Esophagus squamous epithelium (tissue), 5 donors: ENCODE measurements around the gene APOBEC3H. TPM values are rescaled to one million over a fixed set of nuclear protein-coding genes. Genes with fewer than 3 reads are reported as not detected.
"Not testable (repeated sequence)": the region's sequence is repeated elsewhere in the genome, so short reads cannot be mapped to it uniquely, and the experiment has no call there.

ENCODE experiments used
- DNase-seq: peaks from one replicate; lab custom pipeline; 2025; lab: John Stamatoyannopoulos, UW
- H3K27ac ChIP-seq, 4 donors: fragments of 200-600 bp; sonication (generic); one replicate each; pipeline ENCODE4 v1.5.1; 2016 to 2019; ENCODE audit warnings: mild to moderate bottlenecking in 1 of 4
- H3K27me3 ChIP-seq, 4 donors: fragments of 200-600 bp; sonication (generic); 1 replicate in 3 of 4; 2 replicates in 1 of 4; pipeline versions ENCODE4 v1.5.1 to v1.6.0; 2017 to 2021; ENCODE audit warnings: antibody characterized with exemption in 1 of 4
- H3K36me3 ChIP-seq, 3 donors: fragments of 200-600 bp; sonication (generic); one replicate each; pipeline ENCODE4 v1.5.1; 2016 to 2019
- H3K4me1 ChIP-seq, 3 donors: fragments of 200-600 bp; sonication (generic); one replicate each; pipeline ENCODE4 v1.5.1; 2017 to 2019
- H3K4me3 ChIP-seq, 4 donors: fragments of 200-600 bp; sonication (generic); 1 replicate in 3 of 4; 2 replicates in 1 of 4; pipeline ENCODE4 v1.5.1; 2016 to 2019; ENCODE audit warnings: mild to moderate bottlenecking in 2 of 4, moderate library complexity in 1 of 4
- H3K9me3 ChIP-seq, 3 donors: fragments of 200-600 bp; sonication (generic); one replicate each; pipeline ENCODE4 v1.5.1; 2016 to 2019
- CTCF ChIP-seq, 6 experiments: fragments of 450-650 bp in 4 of 6; fragments of 200-600 bp in 2 of 6; sonication (generic) in 2 of 6; IDR thresholded peaks; one replicate each; pipeline ENCODE4 v1.5.1; 2016 to 2019; ENCODE audit warnings: antibody characterized with exemption in 6 of 6, mild to moderate bottlenecking in 4 of 6, moderate library complexity in 4 of 6
- POLR2A ChIP-seq, 4 donors: fragments of 450-650 bp; IDR thresholded peaks; one replicate each; pipeline ENCODE4 v1.6.1; 2017; ENCODE audit warnings: antibody characterized with exemption in 4 of 4, mild to moderate bottlenecking in 4 of 4, moderate library complexity in 3 of 4
- WGBS, 2 donors: methylation state at CpG; one replicate each; pipeline ENCODE4 v1.1.5; 2018; 5-methylcytosine and 5-hydroxymethylcytosine counted together
- intact Hi-C: fragments of 100-400 bp; cut with DNase I; formaldehyde crosslinking; loops from one replicate; pipeline ENCODE4 v1.15.0; 2022
- total RNA-seq, 4 donors: library from RNA; depleted of rRNA; stranded (reverse); fragments of >200 nt; gene quantifications; one replicate each; pipeline ENCODE4 v1.1.0, GENCODE V29; 2016
- donor health status: DM: yes; HTN: yes; CAD: no.

Gene APOBEC3H
- total RNA-seq, 4 donors from 2014 or later = 0.92 to 0.95 TPM; not detected in 2

DNA sequence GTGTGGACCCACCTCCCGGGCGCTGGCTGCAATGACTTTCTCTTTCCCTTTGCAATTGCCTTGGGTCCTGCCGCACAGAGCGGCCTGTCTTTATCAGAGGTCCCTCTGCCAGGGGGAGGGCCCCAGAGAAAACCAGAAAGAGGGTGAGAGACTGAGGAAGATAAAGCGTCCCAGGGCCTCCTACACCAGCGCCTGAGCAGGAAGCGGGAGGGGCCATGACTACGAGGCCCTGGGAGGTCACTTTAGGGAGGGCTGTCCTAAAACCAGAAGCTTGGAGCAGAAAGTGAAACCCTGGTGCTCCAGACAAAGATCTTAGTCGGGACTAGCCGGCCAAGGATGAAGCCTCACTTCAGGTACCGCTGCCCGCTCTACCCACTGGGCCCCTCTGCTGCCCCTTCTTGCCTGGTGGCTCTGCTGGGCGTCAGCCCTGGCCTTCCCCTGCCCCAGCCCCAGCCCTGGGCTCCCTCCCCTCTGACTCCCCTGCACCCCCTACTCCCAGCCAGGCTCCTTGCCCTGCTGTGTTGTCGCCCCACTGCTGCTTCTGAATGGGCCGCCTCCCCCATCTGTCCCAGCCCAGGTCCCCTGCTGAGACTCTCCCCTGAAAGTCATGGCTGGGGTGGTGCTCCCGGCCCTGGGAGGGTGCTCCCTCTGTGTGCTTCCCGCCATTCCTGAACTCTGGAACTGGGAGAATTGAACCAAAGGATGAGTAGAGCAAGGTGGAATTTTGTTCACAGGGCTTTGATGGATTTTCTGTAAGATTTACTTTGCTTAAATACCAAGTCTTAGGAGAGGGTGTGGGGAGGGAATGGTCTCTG, 19.8 kb upstream of the APOBEC3H start, which contains the start of gene APOBEC3G:
Gene APOBEC3G (plus strand): TSS at position 250 of the 815 bp plus-strand sequence. CDS start 87 bp downstream, at position 337.
- H3K4me1 ChIP-seq = peaks cover 8 to 11% (median 10%) of the 10 kb centered on the region in 3 donors
- H3K27me3 ChIP-seq, DNase-seq, H3K9me3 ChIP-seq, intact Hi-C loops: not testable (repeated sequence)
- 15% methylated on average over 8 of the region's 17 CpGs; no CpG with 5 or more reads in 1 of the 2 donors for WGBS, 2 donors
- peak within 1 kb of the TSS; percentile 27 to 65 (median 52) for H3K4me3 ChIP-seq
- TF ChIP-seq POLR2A (IDR thresholded peaks at IDR 0.05) = peak in 2 of 4 donors; percentile 24 to 39
- peaks cover 0 to 23% (median 0%) of the 10 kb centered on the region in 3 donors for H3K36me3 ChIP-seq
- peak within 1 kb of the TSS; percentile 76 to 85 (median 82) for H3K27ac ChIP-seq

DNA sequence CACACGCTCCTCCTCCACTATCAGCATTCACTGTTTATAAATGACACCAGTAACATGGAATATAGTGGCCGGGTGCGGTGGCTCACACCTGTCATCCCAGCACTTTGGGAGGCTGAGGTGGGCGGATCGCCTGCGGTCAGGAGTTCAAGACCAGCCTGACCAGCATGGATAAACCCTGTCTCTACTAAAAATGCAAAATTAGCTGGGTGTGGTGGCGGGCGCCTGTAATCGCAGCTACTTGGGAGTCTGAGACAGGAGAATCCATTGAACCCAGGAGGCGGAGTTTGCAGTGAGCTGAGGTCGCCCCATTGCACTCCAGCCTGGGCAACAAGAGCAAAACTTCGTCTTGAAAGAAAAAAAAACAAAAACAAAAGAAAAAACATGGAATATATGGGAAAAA, 19.1 kb upstream of the APOBEC3H start:
- peaks cover 8 to 18% (median 10%) of the 10 kb centered on the region in 3 donors for H3K4me1 ChIP-seq
- peak overlapping the region in 3 of 4 donors; percentile 52 to 65 (median 53) for H3K4me3 ChIP-seq
- peaks cover 0 to 23% (median 0%) of the 10 kb centered on the region in 3 donors for H3K36me3 ChIP-seq
- peak overlapping the region in 2 of 4 donors; percentile 85 for H3K27ac ChIP-seq
- H3K27me3 ChIP-seq, DNase-seq, H3K9me3 ChIP-seq, intact Hi-C loops: not testable (repeated sequence)
- WGBS, 2 donors = 88 to 93% methylated on average over 7 to 12 of the region's 12 CpGs

- peak overlapping the region in 1 of 4 donors; percentile 53 for H3K4me3 ChIP-seq
- peaks cover 8 to 22% (median 10%) of the 10 kb centered on the region in 3 donors for H3K4me1 ChIP-seq
- WGBS, 2 donors = 90 to 99% methylated on average over 5 to 6 of the region's 8 CpGs
- no peaks in the 10 kb centered on the region for H3K9me3 ChIP-seq
- peak overlapping the region in 1 of 4 donors; percentile 85 for H3K27ac ChIP-seq
- H3K36me3 ChIP-seq = peaks cover 0 to 23% (median 0%) of the 10 kb centered on the region in 3 donors
- no peaks in the 10 kb centered on the region for H3K27me3 ChIP-seq
- DNase-seq = no peak
- TF ChIP-seq POLR2A (IDR thresholded peaks at IDR 0.05) = no peak
- no peak for TF ChIP-seq CTCF (IDR thresholded peaks at IDR 0.05)
- intact Hi-C loops = no loop called here
Observed at GRCh38 chr22:39078329-39078728, 18.7 kb upstream of the APOBEC3H start.

GRCh38 chr22:39079054-39079637, 17.9 kb upstream of the APOBEC3H start:
- WGBS, 2 donors = 83 to 92% methylated on average over 23 to 24 of the region's 24 CpGs
- DNase-seq, H3K27ac ChIP-seq, H3K27me3 ChIP-seq, intact Hi-C loops, H3K9me3 ChIP-seq, H3K4me3 ChIP-seq: not testable (repeated sequence)
- Histone ChIP-seq H3K4me1 (peaks cover 8 to 22% (median 10%) of the 10 kb centered on the region in 3 donors), H3K36me3 (peaks cover 0 to 23% (median 0%) of the 10 kb centered on the region in 3 donors)

DNA sequence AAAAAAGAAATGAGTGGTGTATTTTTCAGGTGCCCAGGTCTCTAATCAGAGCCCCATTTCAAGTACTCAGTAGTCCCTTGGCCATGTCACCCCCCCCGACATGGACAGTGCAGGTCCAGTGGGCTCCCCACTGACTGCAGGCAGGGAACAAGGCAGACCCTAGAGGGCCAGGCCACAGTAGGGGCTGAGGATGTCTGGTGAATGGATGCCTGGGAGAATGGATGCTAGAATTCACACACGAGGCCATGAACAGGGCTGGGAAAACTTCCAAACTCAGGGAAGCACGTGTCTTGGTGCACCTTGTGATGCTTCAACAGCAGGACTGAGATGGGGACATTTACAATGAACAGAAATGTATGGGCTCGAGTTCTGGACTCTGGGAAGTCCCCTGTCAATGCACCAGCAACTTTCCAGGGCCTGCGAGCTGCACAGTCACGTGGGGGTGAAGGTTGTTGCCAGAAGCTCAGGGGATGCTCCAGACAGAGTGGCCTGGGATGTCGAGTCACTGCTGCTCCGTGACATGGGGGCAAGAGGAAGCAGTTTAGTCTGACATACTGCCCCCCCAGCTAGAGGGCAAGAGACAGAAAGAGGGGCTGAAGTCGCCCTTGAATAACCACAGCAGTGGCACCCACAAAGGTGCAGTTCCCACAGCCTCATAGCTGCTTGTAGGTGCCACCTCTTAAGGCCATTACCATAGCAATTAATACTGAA, 16.8 kb upstream of the APOBEC3H start:
- Histone ChIP-seq H3K27me3 (no peaks in the 10 kb centered on the region), H3K27ac (no peak overlapping the region), H3K4me3 (no peak overlapping the region), H3K9me3 (no peaks in the 10 kb centered on the region), H3K36me3 (peaks cover 0 to 23% (median 0%) of the 10 kb centered on the region in 3 donors), H3K4me1 (peaks cover 8 to 22% (median 10%) of the 10 kb centered on the region in 3 donors)
- TF ChIP-seq POLR2A (IDR thresholded peaks at IDR 0.05) (no peak), CTCF (IDR thresholded peaks at IDR 0.05) (no peak)
- no peak for DNase-seq
- 69 to 87% methylated on average over 6 of the region's 9 CpGs for WGBS, 2 donors
- intact Hi-C loops = no loop called here

DNA sequence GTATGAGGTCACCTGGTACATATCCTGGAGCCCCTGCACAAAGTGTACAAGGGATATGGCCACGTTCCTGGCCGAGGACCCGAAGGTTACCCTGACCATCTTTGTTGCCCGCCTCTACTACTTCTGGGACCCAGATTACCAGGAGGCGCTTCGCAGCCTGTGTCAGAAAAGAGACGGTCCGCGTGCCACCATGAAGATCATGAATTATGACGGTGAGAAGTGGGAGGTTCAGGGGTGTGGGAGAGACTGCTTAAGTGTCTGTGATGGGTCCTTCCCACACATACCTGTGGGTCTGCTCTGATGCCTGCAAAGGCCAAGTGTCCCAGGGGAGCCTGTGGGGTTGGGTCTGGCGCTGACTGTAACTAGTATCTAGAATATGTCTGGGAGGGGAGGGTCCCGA, 16.0 kb upstream of the APOBEC3H start:
- peaks cover 0 to 23% (median 0%) of the 10 kb centered on the region in 3 donors for H3K36me3 ChIP-seq
- H3K4me1 ChIP-seq = peaks cover 8 to 22% (median 10%) of the 10 kb centered on the region in 3 donors
- TF ChIP-seq POLR2A (IDR thresholded peaks at IDR 0.05) = no peak
- TF ChIP-seq CTCF (IDR thresholded peaks at IDR 0.05) = no peak
- H3K27me3 ChIP-seq = no peaks in the 10 kb centered on the region
- H3K9me3 ChIP-seq = no peaks in the 10 kb centered on the region
- H3K27ac ChIP-seq = no peak overlapping the region
- 84 to 96% methylated on average over 9 of the region's 12 CpGs for WGBS, 2 donors
- intact Hi-C loops = no loop called here
- DNase-seq = no peak
- no peak overlapping the region for H3K4me3 ChIP-seq
